ENCODE data around the gene ABCA9. TPM values are rescaled to one million over a fixed set of nuclear protein-coding genes. Genes with fewer than 3 reads are reported as not detected.
"Not testable (repeated sequence)": the region's sequence is repeated elsewhere in the genome, so short reads cannot be mapped to it uniquely, and the experiment has no call there.

The ABCA9 gene
- total RNA-seq, 4 donors from 2014 or later: 5.8 to 23.8 (median 13.9) TPM

DNA sequence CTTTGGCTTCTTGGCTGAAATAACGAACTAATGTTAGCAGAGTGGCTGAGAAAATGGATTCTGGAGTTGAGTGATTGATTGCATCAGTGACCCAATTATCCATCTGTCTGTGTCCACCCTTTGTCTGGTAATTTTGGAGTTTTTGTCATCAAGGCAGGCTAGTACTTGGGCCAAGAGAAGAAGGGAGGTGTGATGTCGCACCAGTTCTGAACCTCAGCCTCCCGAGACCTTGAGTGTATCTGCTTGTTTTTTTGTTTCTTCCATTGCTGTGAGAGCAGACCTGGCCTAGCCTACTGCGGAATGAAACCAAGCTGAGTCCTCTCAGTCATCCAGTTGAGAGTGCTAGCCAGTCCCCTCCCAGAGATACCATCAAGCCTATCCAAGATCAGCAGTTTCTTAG, 110.0 kb downstream of the ABCA9 start:
- TF ChIP-seq, protein P1, sequence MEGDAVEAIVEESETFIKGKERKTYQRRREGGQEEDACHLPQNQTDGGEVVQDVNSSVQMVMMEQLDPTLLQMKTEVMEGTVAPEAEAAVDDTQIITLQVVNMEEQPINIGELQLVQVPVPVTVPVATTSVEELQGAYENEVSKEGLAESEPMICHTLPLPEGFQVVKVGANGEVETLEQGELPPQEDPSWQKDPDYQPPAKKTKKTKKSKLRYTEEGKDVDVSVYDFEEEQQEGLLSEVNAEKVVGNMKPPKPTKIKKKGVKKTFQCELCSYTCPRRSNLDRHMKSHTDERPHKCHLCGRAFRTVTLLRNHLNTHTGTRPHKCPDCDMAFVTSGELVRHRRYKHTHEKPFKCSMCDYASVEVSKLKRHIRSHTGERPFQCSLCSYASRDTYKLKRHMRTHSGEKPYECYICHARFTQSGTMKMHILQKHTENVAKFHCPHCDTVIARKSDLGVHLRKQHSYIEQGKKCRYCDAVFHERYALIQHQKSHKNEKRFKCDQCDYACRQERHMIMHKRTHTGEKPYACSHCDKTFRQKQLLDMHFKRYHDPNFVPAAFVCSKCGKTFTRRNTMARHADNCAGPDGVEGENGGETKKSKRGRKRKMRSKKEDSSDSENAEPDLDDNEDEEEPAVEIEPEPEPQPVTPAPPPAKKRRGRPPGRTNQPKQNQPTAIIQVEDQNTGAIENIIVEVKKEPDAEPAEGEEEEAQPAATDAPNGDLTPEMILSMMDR (IDR thresholded peaks at IDR 0.05): no peak
- TF ChIP-seq POLR2AphosphoS5 (IDR thresholded peaks at IDR 0.05) (no peak), EP300 (IDR thresholded peaks at IDR 0.05; ENCODE audit: low read depth) (no peak), POLR2A (IDR thresholded peaks at IDR 0.05) (no peak)
- H3K4me1 ChIP-seq: no peaks in the 10 kb centered on the region
- H3K27ac ChIP-seq: no peak overlapping the region
- H3K27me3 ChIP-seq: no peaks in the 10 kb centered on the region
- DNase-seq: no peak
- in situ Hi-C loops (cut with MboI; ENCODE audit: low pct_ligation_motif_present in 1 of 4, low pct_unique_long_range_greater_than_20kb in 1 of 4, low sequenced_read_pairs in 3 of 4) (no loop called here), intact Hi-C loops (cut with DNase I; ENCODE audit: low total_unique reads) (no loop called here)
- no peaks in the 10 kb centered on the region for H3K36me3 ChIP-seq
- no peak overlapping the region for H3K4me3 ChIP-seq
- H3K9me3 ChIP-seq: no peaks in the 10 kb centered on the region
- 78% methylated on average over 4 of the region's 4 CpGs; no CpG with 5 or more reads in 1 of the 2 donors for WGBS, 2 donors (ENCODE audit: low coverage in 1 of 2)

DNA sequence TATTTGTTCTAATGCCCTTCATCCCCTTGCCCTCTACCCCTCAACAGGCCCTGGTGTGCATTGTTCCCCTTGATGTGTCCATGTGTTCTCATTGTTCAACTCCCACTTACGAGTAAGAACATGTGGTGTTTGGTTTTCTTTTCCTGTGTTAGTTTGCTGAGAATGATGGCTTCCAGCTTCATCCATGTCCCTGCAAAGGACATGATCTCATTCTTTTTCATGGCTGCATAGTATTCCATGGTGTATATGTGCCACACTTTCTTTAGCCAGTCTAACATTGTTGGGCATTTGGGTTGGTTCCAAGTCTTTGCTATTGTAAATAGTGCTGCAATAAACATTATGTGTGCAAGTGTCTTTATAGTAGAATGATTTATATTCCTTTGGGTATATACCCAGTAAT, 112.9 kb downstream of the ABCA9 start:
- WGBS, 2 donors (ENCODE audit: low coverage in 1 of 2): 71 to 88% methylated on average over 1 of the region's 1 CpG
- intact Hi-C loops (cut with DNase I; ENCODE audit: low total_unique reads); H3K4me1 ChIP-seq; DNase-seq; H3K9me3 ChIP-seq; H3K36me3 ChIP-seq; H3K4me3 ChIP-seq; in situ Hi-C loops (cut with MboI; ENCODE audit: low pct_ligation_motif_present in 1 of 4, low pct_unique_long_range_greater_than_20kb in 1 of 4, low sequenced_read_pairs in 3 of 4); H3K27ac ChIP-seq; H3K27me3 ChIP-seq: not testable (repeated sequence)

DNA sequence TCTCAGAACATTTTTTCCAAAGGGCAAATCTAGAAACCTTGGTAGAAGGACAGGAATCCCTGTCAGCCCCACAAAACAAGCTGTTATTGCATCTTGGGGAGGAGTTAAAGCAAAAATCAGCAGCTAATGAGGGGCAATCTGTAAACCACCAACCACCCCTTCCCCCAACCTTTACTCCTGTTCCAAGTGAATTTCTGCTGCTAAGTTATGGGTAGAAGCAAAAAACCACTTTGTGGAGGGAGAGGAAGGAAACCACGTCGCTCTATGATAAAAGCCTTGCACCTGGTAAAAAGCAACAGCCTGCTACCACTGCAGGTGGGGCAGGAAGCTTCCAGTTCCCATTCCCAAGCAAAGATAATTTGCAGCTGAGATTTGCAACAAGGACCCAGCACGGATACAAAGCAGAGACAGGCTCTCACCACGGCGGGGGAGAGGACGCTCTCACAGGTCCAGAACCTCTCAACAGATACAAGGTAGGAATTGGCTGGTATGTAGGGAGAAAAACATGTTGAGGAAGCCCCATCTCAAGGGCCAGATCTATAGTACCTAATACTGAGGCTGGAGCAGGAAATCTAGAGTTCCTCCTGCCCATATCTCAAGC, 116.2 kb downstream of the ABCA9 start:
- TF ChIP-seq POLR2A (IDR thresholded peaks at IDR 0.05) (no peak), POLR2AphosphoS5 (IDR thresholded peaks at IDR 0.05) (no peak), EP300 (IDR thresholded peaks at IDR 0.05; ENCODE audit: low read depth) (no peak)
- TF ChIP-seq, protein P1 (IDR thresholded peaks at IDR 0.05): no peak
- in situ Hi-C loops (cut with MboI; ENCODE audit: low pct_ligation_motif_present in 1 of 4, low pct_unique_long_range_greater_than_20kb in 1 of 4, low sequenced_read_pairs in 3 of 4): no loop called here
- Histone ChIP-seq H3K9me3 (no peaks in the 10 kb centered on the region), H3K36me3 (no peaks in the 10 kb centered on the region), H3K27me3 (no peaks in the 10 kb centered on the region), H3K4me3 (no peak overlapping the region), H3K27ac (no peak overlapping the region), H3K4me1 (no peaks in the 10 kb centered on the region)
- intact Hi-C loops (cut with DNase I; ENCODE audit: low total_unique reads): no loop called here
- WGBS, 2 donors (ENCODE audit: low coverage in 1 of 2): 74 to 75% methylated on average over 6 of the region's 6 CpGs
- no peak for DNase-seq

DNA sequence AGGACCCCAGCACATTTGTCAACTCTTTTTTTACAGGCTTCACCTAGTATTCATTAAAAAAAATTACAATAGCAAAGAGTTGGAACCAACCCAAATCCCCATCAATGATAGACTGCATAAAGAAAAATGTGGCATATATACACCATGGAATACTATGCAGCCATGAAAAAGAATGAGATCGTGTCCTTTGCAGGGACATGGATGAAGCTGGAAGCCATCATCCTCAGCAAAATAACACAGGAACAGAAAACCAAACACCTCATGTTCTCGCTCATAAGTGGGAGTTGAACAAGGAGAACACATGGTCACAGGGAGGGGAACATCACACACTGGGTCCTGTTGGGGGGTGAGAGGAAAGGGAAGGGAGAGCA, 116.9 kb downstream of the ABCA9 start:
- H3K4me3 ChIP-seq; H3K9me3 ChIP-seq; H3K27ac ChIP-seq; intact Hi-C loops (cut with DNase I; ENCODE audit: low total_unique reads); H3K36me3 ChIP-seq; in situ Hi-C loops (cut with MboI; ENCODE audit: low pct_ligation_motif_present in 1 of 4, low pct_unique_long_range_greater_than_20kb in 1 of 4, low sequenced_read_pairs in 3 of 4); H3K4me1 ChIP-seq; H3K27me3 ChIP-seq; DNase-seq: not testable (repeated sequence)
- 92 to 96% methylated on average over 2 of the region's 2 CpGs for whole genome bisulfite sequencing, 2 donors (ENCODE audit: low coverage in 1 of 2)

DNA sequence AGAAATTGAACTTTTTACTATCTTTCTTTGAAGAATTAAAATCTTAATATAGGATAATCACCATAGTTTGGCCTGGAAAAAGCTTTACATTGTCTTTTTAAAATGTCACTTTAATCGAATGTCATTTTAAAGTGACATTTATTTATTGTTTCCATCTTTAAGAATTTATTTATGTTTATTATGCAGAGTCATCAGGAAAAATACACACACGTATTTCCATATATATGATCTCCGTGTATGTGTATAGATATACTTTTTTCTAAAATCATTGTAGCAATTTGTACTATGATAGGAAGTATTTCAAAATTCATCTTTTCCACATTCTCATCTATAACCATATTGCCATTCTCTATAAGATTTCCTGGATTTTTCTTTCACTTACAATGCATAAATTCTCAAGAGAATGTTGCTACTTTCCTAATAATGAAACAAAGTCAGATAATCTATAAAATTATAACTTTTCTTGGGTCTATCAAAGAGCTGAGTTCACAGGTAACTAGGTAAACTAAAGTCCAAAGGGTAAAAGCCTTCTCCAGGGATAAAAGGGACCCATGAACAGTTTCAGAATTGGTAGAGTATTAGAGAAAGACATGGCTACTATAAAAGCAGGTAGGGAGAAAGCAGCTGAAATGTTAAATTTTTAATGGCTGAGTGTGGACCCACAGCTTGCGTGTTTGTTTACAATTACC, 117.5 kb downstream of the ABCA9 start:
- intact Hi-C loops (cut with DNase I; ENCODE audit: low total_unique reads): no loop called here
- 77 to 79% methylated on average over 4 of the region's 4 CpGs for WGBS, 2 donors (ENCODE audit: low coverage in 1 of 2)
- Histone ChIP-seq H3K27me3 (no peaks in the 10 kb centered on the region), H3K27ac (no peak overlapping the region), H3K4me3 (no peak overlapping the region), H3K36me3 (no peaks in the 10 kb centered on the region), H3K4me1 (no peaks in the 10 kb centered on the region), H3K9me3 (no peaks in the 10 kb centered on the region)
- TF ChIP-seq POLR2A (IDR thresholded peaks at IDR 0.05) (no peak), EP300 (IDR thresholded peaks at IDR 0.05; ENCODE audit: low read depth) (no peak)
- TF ChIP-seq, protein P1 (IDR thresholded peaks at IDR 0.05): no peak
- in situ Hi-C loops (cut with MboI; ENCODE audit: low pct_ligation_motif_present in 1 of 4, low pct_unique_long_range_greater_than_20kb in 1 of 4, low sequenced_read_pairs in 3 of 4): no loop called here
- DNase-seq: no peak

All from transverse colon (tissue), 4 donors.